Measurements from ENCODE around the gene MCFD2.
A peak's percentile ranks its signal among the peaks of the same experiment; 100 is the strongest.

The MCFD2 gene

DNA sequence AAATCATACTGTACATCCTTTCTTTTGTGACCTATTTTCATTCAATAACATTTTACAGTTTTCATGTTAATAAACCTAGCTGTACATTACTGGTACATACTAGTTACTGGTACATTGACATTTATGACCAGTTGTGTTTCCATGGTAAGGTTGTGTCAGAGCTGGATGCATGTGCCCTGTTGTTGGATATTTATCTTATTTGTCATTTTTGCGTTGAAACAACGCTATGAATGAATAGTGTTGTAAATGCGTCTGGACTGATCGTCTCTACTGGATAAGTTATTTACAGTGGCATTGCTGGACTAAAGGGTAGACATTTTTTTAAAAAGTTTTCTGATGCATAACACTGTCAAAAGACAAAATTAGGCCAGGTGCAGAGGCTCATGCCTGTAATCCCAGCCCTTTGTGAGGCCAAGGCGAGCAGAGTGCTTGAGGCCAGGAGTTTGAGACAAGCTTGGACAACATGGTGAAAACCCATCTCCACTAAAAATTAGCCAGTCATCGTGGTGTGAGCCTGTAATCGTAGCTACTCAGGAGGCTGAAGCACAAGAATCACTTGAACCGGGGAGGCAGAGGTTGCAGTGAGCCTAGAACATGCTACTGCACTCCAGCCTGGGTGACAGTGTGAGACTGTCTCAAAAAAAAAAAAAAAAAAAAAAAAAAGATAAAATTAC is 40.2 kb downstream of the MCFD2 start:
- no peak for DNase-seq (ENCODE audit: low read depth in 2 of 3, low spot score in 1 of 3)

DNA sequence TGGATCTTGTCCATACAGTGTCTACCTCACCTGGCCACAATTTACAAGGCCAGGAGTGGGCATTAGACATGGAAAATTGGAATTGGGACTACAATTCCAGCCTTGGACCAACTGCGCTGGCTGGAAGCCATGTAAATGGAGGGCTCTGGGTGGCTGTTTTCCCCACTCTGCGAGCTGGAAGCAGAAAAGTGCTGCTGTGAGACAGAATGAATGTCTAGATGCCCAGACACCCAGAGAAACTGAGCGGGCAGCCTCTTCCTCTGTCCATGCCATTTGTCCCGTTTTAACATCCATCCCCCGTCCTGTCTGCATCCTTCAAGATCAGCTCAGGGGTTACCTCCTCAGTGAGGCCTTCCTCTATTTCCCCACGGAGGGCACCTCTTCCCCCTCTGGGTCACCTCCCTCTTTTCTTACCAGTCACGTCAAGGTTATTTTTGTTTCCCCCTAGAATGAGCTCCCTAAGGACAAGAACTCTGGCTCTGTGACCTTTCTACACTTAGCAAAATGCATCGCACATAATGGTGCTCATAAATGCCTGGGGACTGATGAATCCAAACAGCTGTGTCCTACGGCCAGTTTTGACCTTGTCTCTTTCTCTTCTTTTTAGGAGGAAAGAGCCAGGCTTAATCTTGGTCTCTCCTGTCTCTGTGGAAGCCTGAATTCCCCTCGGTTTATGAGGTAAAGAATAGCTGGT is 41.2 kb downstream of the MCFD2 start:
- DNase-seq (ENCODE audit: low read depth in 2 of 3, low spot score in 1 of 3), result no peak

DNA sequence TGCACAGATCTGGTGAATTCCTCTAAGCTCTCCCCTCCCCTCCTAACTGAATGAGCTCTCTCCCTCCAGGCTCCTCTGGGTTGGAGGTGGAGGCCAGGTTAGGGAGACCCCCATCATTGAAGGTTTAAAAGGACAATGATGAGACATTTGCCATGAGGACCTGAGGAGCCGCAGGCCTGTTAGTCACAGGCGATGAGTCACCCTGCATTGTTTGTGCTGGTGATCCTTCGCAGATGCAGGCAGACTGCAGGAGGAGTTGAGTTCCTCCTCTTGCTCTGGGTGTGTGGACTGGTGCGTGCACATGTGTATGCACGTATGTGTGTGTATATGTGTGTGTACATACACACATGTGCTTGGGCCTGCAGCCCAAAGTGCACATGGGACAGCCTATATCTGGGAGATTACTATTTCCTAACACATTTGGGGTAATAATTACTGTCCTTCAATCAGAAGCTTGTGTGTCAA is 42.0 kb downstream of the MCFD2 start:
- peak in 2 of 3 donors; percentile 27 to 31 for DNase-seq (ENCODE audit: low read depth in 2 of 3, low spot score in 1 of 3)

DNA sequence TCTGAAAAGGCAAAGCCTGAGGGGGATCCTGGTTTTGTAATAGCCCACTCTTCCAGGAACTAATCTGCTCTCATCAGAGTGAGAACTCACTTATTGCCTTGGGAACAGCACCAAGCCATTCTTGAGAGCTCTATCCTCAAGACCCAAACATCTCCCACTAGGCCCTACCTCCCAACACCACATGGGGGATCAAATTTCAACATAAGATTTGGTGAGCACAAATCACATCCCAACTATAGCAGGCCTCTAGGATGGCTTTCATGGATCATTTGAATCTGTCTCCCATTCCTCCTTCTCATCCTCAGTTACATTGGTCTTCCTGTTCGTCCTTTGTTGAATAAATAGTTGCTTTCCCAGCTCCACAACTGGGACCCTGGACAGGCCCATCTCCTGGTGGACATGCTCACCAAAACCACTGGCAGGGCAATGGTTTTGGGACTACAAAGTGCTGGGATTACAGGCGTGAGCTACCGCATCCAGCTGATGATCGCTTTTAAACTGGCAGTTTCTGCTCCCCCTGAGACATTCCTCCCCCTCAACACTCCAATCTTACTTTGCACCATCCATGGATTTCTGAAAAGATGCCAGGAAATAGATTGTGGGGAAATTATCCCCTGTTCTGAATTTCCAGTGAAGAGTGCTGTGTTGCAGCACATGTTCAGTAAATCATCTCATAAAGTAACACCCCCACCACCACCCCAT is 42.6 kb downstream of the MCFD2 start:
- DNase-seq (ENCODE audit: low read depth in 2 of 3, low spot score in 1 of 3), result no peak

DNA sequence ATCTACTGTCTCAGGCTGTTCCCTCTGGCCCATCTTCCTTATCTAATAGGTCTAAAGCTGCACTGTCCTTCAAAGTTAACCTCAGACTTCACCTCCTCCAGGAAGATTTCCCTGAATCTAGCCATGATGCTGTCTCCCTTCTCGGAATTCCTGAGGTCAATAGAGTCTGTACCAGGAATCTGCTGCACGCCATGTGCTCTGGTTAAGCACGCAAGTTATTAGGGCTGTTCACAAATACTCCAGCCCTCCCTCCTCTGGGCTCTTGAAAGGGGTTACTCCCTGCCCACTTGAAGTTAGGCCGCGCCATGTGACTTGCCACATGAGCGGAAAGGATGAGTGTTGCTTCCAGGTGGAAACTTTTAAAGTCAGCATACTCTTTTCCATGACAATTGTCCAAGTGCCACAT is 43.6 kb downstream of the MCFD2 start:
- no peak for DNase-seq (ENCODE audit: low read depth in 2 of 3, low spot score in 1 of 3)

DNA sequence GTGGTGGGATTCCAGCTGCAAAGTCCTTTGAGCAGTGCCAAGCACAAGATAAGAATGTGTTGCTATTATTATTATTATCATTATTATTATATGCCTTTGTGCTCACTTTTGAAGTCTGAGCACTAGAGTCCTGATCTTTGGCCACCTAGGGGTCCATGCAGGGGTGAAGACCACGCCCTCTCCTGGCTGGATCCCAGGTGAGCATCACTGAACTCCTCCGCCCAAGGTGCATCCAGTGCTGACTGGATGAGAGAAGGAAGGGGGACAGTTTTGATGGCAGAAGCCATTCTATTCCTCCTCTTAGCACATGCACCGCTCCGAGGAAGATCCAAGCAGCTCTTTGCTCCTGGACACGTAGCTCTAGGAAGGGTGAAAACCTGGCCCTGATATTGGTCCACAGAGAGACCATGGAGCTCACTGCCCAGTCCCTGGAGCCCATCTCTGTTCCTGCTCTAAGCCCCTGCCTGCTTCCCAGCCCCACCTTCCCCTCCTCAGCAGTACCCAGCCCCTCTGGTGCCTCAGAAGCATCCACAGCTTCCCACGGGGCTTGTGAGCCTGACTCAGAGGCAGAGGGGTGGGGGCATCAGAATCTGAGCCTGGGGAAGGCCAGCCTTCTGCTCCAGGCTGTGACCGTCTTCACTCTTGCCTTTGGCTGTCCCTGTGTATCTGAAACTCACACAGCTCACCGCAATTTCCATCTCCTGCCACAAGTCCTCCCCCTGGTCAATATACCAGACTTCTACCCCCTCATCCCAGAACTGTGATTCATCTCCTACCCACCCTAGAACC is 45.4 kb downstream of the MCFD2 start:
- DNase-seq (ENCODE audit: low read depth in 2 of 3, low spot score in 1 of 3), result no peak

DNA sequence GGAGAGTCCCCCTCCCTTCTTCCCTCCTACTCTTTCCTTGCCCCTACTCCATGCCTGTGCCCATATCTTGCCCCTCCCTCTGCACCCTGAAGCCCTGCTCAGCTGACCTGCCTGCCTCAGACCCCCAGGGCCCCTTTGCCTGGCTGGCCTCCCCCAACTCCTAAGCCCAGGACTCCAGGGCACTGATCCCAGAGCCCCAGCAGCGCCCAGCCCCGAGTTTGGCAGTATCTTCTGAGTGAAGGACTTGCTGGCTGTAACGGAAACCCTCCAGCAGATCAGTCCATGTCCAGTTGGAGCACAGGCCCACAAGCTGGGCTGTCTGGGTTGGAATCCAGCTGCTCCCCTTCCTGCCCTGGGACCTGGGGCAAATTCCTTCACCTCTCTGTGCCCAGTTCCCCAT is 46.0 kb downstream of the MCFD2 start:
- DNase-seq (ENCODE audit: low read depth in 2 of 3, low spot score in 1 of 3), result no peak

DNA sequence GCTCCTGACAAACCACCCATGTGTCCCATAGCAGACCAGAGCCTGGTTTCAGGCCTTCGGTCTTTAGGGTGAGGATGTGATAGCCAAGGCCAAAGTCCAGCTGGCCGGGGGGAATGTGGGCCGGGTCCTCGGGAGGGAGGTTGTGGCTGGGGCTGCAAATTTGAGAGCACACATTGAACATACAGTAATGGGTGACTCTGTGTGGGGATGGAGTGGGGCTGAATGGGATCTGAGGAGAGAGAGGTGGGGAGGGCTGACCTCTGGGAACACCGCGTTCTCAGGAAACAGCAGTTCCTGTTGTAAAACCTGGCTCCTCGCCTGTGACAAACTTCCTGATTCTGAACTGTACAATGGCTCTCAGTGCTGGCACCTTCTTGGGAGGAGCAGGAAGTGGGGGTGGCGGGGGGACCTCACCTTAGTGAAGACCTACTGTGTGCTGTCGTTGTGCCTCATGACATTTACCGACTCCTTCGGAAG is 48.8 kb downstream of the MCFD2 start:
- DNase-seq (ENCODE audit: low read depth in 2 of 3, low spot score in 1 of 3), result no peak

DNA sequence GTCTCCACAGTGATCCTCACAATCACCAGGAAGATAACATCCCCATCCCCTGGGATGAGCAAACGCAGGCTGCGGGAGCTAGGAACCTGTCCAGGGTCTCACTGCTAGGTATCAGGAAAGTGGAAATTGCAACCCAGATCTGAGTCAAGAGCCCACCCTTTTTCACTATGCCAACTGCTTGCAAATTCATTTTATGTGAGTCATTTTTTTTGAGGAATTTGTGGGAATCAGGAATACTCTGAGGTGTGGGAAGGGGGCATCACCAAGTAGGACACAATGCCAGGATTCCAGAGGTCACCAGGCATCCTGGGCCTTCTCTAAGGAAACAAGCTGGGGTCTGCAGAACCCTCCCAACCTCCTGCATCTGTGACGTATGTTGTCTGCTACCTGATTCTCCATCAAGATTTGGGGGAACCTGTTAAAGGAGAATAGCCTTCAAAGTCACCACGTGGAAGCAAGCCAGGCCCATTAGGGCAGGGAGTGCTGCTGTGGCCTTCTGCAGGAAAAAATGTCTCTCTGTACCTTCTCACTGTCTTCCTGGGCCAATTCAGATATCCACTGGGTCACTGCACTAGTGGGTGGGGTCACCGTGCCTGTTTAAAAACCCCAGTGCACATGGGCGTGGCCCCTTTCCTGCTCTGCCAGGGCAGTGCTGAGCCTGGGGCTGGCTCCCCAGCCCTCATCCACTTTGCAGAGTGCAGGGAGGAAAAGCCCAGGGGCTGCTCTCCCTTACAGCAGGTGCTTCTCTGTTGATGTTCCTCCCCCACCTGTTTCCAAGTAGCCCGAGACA is 50.2 kb downstream of the MCFD2 start:
- no peak for DNase-seq (ENCODE audit: low read depth in 2 of 3, low spot score in 1 of 3)

DNA sequence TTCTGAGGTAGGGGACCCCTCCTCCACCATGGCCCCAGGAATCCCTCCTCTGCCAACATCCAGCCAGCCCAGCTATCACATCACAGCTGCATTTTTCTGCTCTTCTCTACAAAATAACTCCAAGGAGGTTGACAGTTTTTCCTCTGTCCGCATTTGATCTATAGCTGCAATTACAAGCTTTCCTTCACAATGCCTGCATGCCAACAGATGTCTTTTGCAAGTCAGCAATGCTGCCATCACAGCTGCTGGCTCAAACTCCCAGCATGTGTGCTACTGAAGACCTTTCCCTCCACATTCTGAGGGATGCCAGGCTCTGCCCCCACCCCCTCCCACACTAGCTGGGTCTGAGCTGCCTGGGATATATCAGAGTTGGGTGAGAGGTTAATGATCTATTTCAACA is 51.7 kb downstream of the MCFD2 start:
- no peak for DNase-seq (ENCODE audit: low read depth in 2 of 3, low spot score in 1 of 3)

DNA sequence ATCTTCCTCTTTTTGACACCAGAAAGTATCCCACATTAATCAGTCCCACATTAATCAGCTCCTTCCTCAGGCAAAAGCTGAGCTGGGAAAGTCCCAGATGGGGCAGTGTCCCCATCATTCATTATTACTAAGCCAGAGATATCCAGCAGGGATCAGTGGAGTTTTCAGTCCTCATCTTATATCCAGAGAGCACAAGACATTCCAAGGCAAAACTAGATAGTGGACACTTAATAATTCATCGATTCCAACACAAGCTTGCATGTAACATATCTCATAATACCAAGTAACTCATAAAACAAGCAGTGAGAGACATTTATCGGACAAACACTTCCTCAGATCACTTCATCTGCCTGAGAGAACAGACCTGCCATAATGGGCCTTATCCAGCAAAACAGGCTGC is 53.1 kb downstream of the MCFD2 start:
- no peak for DNase-seq (ENCODE audit: low read depth in 2 of 3, low spot score in 1 of 3)

DNA sequence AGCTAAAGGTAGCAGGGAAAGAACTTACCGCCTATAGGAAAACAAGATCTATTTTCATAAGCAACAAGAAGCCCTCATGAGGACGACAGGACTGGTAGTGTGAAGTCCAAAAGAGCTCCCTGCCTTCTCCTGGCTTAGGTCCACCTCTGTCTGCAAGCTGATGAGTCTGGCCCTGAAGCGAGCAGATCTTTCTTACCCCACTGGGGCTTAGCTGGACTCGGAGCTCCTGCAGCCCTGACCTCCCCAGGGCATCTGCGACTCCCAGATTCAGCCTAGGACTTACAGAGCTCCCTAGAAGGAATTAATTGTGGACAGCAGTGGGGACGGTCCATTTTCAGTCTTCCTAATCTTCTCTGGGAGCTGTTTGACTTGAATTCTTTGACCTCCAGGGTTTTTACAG is 53.7 kb downstream of the MCFD2 start:
- DNase-seq (ENCODE audit: low read depth in 2 of 3, low spot score in 1 of 3), result no peak

DNA sequence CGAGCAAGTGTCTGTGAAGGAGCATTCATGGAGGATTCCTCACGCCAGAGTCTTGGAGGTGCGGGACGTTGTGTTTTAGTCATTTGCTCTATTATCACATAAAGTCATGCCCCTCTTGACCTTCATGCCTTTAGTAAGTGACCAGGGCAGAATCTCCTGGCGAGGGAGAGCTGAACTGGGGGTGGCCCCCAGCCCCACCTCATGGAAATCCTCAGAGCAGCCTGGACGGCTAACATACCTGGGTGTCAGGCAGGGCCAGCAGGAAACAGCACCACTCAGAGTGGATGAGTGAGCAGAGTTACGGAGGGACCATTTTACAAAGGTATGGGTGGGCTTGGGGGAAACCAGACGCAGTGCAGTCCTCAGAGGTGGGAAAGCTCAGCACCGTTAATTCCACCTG is 56.1 kb downstream of the MCFD2 start:
- no peak for DNase-seq (ENCODE audit: low read depth in 2 of 3, low spot score in 1 of 3)

DNA sequence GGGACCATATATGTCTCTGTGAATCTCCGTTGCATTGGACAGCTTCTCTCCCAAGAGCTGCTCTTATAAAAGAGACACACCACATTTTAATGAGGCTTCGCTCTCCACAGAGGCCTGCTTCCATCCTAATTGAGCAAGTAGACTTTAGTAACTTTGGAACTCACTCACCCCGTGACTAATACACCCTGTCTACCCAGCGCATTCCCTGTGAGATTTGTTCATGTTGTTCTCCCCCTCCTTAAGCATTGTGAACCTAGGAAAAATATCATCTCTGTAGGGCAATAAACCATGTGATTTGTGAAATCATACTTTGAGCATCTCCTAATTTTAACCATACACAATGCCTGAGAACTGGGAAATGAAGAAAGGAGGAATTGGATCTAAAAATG is 56.9 kb downstream of the MCFD2 start:
- no peak for DNase-seq (ENCODE audit: low read depth in 2 of 3, low spot score in 1 of 3)

DNA sequence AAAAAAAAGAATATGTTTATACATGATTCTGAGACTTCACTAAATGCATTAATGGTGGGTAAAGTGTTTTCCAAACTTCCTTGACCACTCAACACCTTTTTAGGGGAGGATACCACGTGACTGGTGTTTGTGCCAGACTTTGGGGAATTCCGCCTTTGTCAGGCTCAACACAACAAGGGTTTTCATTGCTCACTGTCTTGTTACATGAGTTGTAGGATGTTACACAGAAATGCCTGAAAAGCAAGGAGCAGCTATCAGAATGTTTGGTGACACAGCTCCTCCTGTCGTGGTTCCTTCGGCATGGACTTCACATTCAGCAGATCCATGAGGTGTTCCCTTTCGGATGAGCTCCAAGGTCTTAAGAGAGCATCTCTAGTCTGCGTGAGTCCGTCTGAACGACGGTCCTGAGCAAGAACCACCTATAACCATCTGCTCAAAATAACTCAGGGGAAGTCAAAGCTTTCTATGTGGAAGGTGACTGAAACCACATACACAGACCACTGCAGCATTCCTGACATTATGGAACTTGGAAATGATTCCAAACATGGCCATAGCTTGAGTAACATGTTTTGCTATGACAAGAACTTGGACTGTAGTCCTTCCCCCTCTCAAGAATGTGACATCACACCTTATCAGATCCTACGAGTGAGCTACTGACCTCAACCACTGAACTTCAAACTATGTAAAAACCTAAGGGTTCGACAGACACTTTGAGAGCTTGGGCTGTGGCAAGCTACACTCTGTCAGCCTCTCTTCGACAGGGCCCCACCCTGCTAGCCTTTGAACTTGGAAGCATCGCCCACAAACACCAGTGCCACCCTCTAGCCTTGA is 57.5 kb downstream of the MCFD2 start:
- DNase-seq (ENCODE audit: low read depth in 2 of 3, low spot score in 1 of 3), result no peak

DNA sequence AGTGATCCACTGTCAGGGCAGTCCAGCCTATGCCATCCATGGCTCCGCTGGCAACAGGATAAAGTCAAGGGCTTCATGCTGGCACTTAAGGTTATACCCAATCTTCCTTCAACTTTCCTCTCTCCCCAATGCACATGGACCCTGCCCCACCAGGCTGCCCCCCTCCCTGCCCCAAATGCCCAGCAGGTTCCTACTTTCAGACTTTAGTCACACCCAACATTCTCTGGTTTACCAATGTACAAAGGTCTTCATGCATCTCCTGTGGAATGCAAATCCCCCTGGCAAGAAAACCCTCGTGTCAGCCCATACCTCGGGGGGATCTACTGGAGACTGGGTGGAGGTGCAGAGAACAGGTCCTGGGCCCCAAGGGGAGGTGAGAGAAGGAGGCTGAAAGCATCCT is 59.3 kb downstream of the MCFD2 start:
- no peak for DNase-seq (ENCODE audit: low read depth in 2 of 3, low spot score in 1 of 3)

DNA sequence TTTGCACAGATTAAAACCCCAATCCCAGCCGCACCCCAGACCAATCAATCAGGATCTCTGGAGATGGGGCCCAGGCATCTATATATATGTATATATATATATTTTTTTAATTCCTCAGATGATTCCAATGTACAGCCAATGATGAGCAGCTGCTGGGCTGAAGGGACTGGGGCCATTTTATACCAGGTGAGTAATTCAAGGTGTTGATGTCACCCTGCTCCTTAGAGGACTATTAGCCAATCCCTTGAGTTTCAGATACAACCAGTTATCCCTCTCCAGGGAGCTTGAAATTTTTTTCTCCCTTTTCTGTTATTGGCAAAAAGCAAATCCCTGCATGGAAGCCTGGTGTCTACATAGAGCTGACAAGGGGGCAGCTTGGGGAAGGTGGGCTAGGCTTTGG is 59.8 kb downstream of the MCFD2 start:
- no peak for DNase-seq (ENCODE audit: low read depth in 2 of 3, low spot score in 1 of 3)

DNA sequence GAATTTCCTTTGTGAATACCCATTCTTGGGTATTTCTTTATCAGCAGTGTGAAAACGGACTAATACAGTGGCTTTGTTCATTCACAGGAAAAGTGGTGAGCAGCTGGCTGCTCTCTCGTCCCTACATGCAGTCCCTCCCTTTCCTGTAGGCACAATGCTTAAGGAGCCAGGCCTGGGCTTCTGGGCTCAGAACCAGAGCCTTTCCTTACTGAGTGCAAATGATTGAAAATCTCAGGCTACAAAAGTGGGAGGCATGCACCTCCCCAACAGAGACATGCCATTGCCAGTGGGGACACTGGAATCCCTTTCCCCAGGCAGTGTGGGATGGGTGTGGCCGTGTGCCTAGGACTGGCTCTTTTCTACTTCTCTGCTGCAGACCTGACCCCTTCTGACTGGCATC is 61.3 kb downstream of the MCFD2 start:
- DNase-seq (ENCODE audit: low read depth in 2 of 3, low spot score in 1 of 3), result no peak

DNA sequence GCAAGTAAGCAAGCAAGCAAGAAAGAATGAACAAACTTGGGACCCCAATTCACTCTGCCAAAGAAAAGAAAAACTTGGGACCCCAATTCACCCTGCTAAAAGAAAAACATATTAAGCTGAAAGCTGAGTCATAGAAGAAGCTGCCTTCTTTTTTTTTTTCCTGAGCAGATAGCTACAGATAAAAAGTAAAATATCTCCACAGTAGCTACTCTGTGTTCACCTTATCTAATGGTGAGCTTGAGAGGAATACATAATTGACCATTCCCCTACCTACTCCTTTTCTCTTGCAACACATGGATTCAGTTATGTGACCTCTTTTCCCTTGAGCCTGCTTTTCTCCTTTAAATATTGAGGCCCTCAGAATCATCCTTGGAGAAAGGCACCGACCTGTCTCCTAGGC is 63.0 kb downstream of the MCFD2 start:
- no peak for DNase-seq (ENCODE audit: low read depth in 2 of 3, low spot score in 1 of 3)

DNA sequence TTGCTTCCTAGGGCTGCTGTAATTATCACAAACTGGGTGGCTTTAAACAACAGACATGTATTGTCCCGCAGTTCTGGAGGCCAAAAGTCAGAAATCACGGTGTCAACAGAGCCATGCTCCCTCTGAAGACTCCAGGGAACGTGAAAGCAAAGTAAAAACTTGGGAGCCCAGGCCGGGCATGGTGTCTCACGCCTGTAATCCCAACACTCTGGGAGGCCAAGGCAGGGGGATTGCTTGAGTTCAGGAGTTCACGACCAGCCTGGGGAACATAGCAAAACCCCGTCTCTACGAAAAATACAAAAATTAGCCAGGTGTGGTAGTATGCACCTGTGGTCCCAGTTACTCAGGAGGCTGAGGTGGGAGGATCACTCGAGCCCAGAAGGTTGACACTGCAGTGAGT is 63.5 kb downstream of the MCFD2 start:
- no peak for DNase-seq (ENCODE audit: low read depth in 2 of 3, low spot score in 1 of 3)

All from stimulated activated CD4-positive, alpha-beta T cell treated with anti-CD3 and anti-CD28 coated beads, Interleukin-12 subunit alpha, Interleukin-12 subunit beta, amount 100 ng/mL, for 48 hours (primary cell).